SH-SY5Y (cell line): ENCODE data around the gene RCHY1.

Source experiments
- GATA2 ChIP-seq: IDR thresholded peaks from 2 replicates; pipeline ENCODE4 v1.6.1; 2011; ENCODE audit warnings: mild to moderate bottlenecking, low read depth, low read length
- GATA3 ChIP-seq: IDR thresholded peaks from 2 replicates; pipeline ENCODE4 v1.6.1; 2011; ENCODE audit warnings: low read depth, mild to moderate bottlenecking, low read length, moderate library complexity

The RCHY1 gene

GRCh38 chr4:75516144-75516543 is 1.9 kb upstream of the RCHY1 start:
- TF ChIP-seq GATA2: no peak
- TF ChIP-seq GATA3: no peak

DNA sequence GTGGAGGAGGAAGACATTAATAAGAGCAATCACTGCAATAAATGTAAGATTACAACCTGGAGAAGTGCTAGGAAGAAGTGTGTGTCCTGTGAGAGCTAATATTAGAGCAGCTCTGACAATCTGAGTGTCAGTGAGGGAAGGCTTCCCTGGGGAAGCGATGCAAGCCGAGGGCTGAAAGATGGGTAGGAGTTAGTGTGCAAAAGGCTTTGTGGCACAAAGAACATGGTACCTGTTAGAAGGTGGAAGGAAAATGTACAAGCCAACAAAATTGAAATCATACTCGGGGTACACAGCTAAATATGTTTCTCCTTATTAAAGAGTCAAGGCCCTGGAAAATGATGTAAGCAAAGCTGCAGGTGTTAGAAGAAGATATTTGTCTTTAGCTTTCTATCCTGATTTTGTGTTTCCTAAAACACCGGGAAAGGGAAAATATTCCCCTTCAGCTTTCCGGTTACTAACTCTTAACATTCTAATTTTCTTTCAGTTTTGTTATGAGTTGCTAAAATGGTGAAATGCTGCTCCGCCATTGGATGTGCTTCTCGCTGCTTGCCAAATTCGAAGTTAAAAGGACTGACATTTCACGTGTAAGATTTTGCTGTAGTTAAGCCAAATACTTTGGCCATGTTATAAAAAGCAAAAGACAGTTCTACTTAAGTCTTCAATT is 878 bp upstream of the RCHY1 start:
- TF ChIP-seq GATA3: no peak
- TF ChIP-seq GATA2: no peak

GRCh38 chr4:75513526-75514130 is 575 bp downstream of the RCHY1 start:
- TF ChIP-seq GATA2 (no peak), GATA3 (no peak)

DNA sequence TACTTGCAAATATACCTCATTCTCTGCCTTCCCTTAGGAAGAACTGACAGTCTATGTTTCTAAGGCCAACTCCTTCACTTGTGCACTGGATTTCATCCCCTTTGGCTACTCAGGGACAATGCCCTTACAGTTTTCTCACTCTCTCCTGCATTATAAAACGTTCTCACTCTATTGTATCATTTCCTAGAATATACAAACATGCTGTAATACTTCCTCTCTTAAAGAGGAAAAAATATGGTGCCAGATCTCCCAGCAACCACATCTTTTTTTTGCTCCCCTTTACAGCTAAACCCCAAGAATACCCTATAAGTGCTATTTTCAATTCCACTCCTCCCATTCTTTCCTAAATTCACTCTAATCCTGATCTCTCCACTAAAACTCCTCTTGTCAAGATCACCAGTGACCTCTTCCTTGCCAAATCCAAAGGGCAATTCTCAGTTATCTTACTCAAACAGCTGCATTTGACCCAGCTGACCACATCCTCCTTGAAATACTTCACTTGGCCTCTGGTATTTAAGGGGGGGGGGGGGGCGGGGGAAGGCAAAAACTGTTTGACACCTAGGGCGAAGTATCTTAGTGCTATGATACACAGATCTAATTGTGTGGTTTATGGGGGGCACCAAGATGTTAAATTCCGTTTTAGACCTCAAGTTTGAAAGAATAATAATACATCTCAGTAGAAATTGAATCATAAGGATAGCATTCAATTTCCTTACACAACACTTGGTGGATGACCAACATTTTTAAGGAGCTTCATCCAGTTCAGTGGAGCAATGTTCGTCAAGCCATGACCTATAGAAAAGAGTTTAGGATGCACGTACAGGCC is 1.6 kb downstream of the RCHY1 start:
- TF ChIP-seq GATA3 (no peak), GATA2 (no peak)

DNA sequence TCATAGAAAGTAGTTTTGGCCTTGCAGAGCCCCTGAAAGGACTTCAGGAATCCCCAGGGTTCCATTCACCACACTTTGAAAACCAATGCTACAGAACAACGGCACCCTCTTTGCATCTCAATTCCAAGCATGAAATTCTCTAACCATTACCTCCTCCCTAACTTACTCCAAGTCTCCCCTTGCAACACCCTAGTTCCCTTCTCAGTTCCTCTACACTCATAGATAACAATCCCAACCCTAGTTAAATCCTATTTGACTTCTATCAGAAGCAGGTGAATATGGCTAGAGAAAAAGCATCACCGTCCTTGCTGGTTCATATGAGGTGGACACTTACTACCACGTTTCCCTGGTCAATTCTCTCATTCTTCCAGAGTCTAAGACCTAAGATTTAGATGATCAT is 2.4 kb downstream of the RCHY1 start:
- TF ChIP-seq GATA2: no peak
- no peak for TF ChIP-seq GATA3

- no peak for TF ChIP-seq GATA3
- no peak for TF ChIP-seq GATA2
These were observed 8.6 kb downstream of the RCHY1 start for GRCh38 chr4:75505630-75506029.

DNA sequence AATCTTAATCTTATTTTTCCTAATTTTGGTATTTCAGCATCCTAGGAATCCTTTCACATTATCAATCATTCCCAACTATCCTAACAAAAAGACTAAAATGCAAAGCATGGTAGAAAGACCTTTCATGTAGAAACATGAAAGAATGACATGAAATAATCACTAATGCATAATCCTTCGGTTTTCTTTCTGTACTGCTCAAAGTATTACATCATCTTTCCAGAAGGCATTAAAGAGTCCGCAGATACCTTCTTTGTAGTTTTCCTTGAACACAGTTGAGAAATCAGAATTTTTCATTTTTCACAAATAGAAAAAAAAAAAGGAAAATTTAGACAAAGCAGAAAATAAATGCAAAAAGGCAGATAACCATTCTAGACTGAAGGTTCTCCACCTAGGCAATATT is 11.5 kb downstream of the RCHY1 start:
- TF ChIP-seq GATA3: no peak

DNA sequence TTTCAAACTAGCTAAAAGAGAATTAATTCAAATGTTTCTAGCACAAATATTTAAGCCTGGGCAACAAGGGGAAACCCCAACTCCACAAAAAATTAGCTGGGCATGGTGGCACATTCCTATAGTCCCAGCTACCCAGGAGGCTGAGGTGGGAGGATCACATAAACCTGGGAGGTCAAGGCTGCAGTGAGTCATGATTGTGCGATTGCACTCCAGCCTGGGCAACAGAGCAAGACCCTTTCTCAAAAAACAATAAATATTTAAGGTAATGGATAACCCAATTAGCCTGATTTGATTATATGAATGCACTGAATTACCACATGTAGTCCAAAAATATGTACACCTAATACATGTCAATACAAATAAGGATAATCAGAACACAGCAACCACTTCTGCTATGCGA is 14.3 kb downstream of the RCHY1 start:
- TF ChIP-seq GATA2: no peak
- TF ChIP-seq GATA3: no peak

DNA sequence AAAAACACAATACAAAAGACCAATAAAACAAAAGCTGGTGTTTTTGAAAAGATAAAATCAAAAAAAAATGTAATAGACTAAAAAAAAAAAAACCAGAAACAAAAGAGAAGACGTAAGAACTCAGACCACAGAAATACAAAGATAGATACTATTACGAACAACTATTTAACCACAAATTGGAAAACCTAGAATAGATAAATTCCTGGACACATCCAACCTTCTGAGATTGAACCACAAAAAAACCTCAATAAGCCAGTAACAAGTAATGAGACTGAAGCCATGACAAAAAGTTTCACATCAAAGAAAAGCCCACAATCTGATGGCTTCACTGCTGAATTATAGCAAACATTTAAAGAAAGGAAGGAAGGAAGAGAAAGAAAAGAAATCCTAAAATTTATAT is 16.2 kb downstream of the RCHY1 start:
- TF ChIP-seq GATA2 (no peak), GATA3 (no peak)

GRCh38 chr4:75497133-75497532 is 17.1 kb downstream of the RCHY1 start:
- TF ChIP-seq GATA2: no peak
- no peak for TF ChIP-seq GATA3

DNA sequence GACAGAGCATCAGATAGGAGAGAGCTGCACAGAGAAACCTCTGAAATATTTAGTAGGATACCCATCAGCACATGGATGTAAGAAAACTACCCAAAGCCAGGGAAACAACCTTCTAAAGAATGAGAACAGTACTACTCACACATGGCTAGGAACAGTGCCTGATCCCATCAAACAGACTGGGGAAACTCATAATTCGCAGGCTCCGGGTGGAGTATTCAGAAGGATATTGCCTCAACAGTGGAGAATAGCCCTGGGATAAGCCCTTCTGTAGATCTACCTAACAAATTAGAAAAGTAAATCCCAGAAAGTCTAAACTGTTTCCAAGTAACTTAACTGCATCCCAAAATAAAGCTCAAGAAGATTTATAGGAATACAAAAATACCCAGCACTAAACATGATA is 17.8 kb downstream of the RCHY1 start:
- TF ChIP-seq GATA3: no peak
- TF ChIP-seq GATA2: no peak

GRCh38 chr4:75495476-75495875 is 18.7 kb downstream of the RCHY1 start:
- no peak for TF ChIP-seq GATA2
- TF ChIP-seq GATA3: no peak

DNA sequence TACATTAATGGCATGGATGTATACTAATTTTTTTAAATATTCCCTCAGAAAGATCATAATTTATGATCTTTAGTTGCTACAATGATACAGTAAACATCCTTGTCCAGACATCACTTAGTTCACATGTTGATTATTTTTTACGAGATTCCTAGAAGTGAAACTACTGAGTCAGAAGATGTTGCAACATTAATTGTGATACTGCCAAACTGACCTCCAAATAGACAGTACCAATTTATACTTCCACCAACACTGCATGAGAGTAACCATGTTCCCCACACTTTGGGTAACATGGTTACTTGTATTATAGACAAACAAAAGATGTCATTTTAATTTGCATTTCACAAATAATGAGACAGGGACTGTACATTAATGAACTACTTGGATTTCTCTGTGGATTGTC is 19.6 kb downstream of the RCHY1 start:
- TF ChIP-seq GATA2 (no peak), GATA3 (no peak)

DNA sequence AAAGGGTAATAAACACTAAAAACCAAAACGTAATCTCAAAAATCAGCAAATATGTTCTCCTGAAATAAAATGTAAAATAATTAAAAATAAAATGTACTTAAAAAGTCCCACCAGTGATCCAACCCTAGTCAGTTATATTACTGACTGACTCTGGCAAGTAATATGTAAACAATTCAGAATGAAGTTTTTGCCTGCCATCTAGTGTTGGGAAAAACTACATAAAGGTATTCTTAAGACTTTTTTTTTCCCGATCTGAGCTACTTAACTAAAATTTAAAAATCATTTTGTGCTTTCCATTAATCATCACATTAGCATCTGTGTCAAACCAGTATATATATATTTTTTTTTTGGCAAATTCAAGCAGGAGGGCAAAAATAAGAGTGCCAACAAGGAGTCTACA is 24.0 kb downstream of the RCHY1 start:
- TF ChIP-seq GATA2 (no peak), GATA3 (no peak)

- TF ChIP-seq GATA3 (no peak), GATA2 (no peak)
These were observed 30.0 kb downstream of the RCHY1 start for GRCh38 chr4:75484190-75484589.

GRCh38 chr4:75477201-75477600 is 37.0 kb downstream of the RCHY1 start:
- TF ChIP-seq GATA2 (no peak), GATA3 (no peak)
